ENCODE data around the gene NOC4L.
"Not testable (repeated sequence)": the region's sequence is repeated elsewhere in the genome, so short reads cannot be mapped to it uniquely, and the experiment has no call there.

NOC4L gene

DNA sequence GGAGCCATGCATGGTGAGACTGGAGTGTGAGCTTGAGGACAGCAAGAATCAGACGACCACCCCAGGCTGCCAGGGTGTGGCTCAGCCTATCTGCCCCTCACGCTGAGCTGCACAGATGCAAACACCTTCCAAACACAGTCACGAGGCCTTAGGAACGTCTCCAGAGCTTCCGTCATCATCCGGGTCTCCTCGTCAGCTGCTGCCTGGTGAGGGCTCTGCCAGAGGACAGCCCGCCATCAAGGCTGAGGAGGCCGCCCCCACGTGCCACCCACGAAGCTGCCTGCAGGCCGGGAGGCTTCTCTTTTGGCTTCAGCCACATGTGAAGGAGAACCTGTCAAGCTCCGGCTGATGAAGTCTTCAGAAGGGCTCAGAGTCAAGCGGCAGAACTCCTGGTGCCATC, 13.6 kb upstream of the NOC4L start:
- CTCF ChIA-PET, result no interaction called here
- POLR2A ChIA-PET, result no interaction called here
- DNase-seq (ENCODE audit: low read depth, low spot score), result no peak
- TF ChIP-seq, protein P1, sequence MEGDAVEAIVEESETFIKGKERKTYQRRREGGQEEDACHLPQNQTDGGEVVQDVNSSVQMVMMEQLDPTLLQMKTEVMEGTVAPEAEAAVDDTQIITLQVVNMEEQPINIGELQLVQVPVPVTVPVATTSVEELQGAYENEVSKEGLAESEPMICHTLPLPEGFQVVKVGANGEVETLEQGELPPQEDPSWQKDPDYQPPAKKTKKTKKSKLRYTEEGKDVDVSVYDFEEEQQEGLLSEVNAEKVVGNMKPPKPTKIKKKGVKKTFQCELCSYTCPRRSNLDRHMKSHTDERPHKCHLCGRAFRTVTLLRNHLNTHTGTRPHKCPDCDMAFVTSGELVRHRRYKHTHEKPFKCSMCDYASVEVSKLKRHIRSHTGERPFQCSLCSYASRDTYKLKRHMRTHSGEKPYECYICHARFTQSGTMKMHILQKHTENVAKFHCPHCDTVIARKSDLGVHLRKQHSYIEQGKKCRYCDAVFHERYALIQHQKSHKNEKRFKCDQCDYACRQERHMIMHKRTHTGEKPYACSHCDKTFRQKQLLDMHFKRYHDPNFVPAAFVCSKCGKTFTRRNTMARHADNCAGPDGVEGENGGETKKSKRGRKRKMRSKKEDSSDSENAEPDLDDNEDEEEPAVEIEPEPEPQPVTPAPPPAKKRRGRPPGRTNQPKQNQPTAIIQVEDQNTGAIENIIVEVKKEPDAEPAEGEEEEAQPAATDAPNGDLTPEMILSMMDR (IDR thresholded peaks at IDR 0.05; ENCODE audit: insufficient read depth, low read length, missing control alignments), result no peak
- H3K4me3 ChIP-seq (ENCODE audit: low read depth, low read length), result no peak overlapping the region

DNA sequence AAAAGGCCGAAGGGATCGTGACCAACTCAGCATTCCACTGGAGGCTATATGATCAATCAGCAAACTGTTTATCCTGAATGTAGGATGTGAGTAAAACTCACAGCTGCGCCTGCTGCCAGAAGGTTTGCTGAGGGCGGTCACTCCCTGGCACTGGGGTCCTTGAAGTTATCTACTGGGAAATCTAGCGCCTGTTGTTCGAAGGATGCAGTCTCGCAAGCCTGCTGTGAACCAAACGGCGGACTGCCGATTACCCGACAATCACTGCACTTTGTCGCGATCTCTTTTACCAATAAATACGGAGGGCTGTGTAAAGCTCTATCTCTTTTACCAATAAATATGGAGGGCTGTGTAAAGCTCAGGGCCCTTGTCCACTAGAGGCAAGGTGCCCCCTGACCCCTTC, 13.0 kb upstream of the NOC4L start:
- POLR2A ChIA-PET, result no interaction called here
- TF ChIP-seq, protein P1 (IDR thresholded peaks at IDR 0.05; ENCODE audit: insufficient read depth, low read length, missing control alignments), result no peak

DNA sequence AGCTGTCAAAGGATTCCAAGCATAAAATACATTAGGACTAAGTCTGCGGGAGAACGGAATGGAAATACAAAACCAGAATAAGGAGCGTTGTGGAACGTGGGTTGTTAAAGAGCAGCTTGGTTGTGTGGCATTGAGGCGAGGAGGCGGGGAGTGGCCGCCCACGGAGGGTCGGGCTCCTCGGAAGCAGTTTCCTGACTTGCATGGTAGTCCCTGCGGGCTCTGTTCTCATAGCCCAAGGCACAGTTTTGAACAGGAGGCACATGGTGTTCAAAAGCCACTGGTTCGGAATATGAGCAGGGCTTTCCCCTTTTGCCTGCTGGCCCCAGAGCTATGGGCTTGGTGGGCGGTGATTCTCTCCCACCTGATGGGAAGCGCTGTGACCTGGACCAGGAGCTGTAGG, 12.3 kb upstream of the NOC4L start:
- CTCF ChIA-PET, result interaction anchor here (1.1 kb wide), 1 partner anchor 11 kb away, joined by 5 read pairs; no protein-coding TSS in a partner anchor
- H3K4me3 ChIP-seq (ENCODE audit: low read depth, low read length), result no peak overlapping the region
- TF ChIP-seq, protein P1 (IDR thresholded peaks at IDR 0.05; ENCODE audit: insufficient read depth, low read length, missing control alignments), result no peak
- POLR2A ChIA-PET, result interaction anchor here (1.7 kb wide), 1 partner anchor 10 kb away, joined by 3 read pairs; no protein-coding TSS in a partner anchor
- no peak for DNase-seq (ENCODE audit: low read depth, low spot score)

More for the DNA sequence above, 13.0 kb upstream of the NOC4L start:
- H3K4me3 ChIP-seq (ENCODE audit: low read depth, low read length), result no peak overlapping the region
- DNase-seq (ENCODE audit: low read depth, low spot score), result no peak
- CTCF ChIA-PET, result no interaction called here

DNA sequence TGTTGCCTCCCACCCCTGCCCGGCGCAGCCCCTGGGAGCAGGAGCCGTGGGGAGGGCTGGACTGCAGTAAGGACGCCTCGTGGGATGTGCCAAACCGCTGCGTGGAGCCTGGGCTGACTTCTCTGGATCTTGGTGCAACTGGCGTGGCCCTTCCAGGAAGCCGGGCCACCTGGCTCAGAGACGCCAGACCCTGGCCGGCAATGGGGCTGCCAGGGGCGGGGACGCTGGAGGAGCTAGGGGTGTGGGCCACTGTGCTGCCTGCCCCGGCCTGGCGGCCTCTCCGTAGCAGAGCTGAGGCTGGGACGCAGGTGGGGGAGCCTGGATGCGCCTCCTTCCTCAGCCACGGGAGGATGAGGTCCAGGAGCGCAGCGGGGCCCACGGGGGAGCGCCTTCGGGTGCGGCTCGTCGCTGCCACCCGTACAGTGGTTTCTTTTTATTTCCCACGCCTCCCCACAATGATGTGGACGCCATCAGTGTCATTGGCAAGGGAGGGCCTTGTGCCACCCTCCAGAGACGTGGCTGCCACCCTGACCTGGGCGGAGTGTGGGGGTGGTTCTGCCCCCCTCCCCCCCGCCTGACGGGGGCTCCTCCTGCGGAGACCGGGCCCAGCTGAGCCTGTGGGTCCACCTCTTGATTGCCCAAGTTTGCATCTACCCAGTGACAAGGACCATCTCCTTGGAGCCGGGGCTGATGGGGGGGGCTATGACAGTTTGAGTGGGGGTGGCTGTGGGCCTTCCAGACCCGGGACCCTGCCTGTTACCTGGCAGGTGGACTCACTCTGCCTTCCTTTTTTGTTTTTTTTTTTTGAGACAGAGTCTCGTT, 11.4 kb upstream of the NOC4L start:
- no peak for DNase-seq (ENCODE audit: low read depth, low spot score)
- CTCF ChIA-PET, result interaction anchor here (1.1 kb wide), 1 partner anchor 10 kb away, joined by 5 read pairs; no protein-coding TSS in a partner anchor
- no peak overlapping the region for H3K4me3 ChIP-seq (ENCODE audit: low read depth, low read length)
- POLR2A ChIA-PET, result interaction anchor here (0.6 to 1.7 kb wide), 2 partner anchors 9 to 20 kb away, joined by 3 to 7 read pairs; no protein-coding TSS in a partner anchor
- TF ChIP-seq, protein P1 (IDR thresholded peaks at IDR 0.05; ENCODE audit: insufficient read depth, low read length, missing control alignments), result no peak

DNA sequence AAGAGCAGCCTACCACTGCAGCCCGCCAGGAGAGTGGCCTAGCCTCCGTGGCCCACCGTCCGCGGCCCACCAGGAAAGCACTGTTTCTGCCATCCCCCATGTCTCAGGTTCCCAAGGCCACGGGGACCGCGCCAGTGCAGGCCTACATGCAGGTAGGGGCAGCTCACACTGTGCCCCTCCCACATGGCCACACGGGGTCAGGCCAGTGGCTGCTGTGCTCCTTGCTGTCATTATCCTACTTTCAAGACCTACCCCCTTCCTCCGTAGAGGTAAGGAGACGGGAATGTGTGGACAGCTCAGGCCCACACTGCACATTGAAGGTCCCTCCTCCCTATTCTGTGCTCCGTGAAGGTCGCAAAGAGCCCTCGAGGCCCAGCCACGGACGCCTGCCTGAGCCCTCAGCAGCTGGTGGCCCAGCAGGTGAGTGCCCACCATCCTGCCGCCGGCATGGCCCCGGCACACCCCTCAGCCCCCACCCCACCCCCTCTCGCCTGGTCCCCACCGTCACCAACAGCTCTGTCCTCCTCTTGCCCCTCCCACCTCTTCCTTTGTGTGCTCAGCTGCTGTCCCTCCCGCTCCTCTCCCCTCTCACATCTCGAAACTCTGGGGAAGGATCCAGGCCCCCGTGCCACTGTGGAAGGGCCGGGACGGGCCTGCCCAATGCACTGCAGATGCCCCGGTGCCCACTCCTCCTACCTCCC, 10.2 kb upstream of the NOC4L start:
- TF ChIP-seq, protein P1 (IDR thresholded peaks at IDR 0.05; ENCODE audit: insufficient read depth, low read length, missing control alignments), result no peak
- H3K4me3 ChIP-seq (ENCODE audit: low read depth, low read length), result no peak overlapping the region
- DNase-seq (ENCODE audit: low read depth, low spot score), result no peak
- POLR2A ChIA-PET, result interaction anchor here (0.6 kb wide), 1 partner anchor 21 kb away, joined by 7 read pairs; no protein-coding TSS in a partner anchor
- CTCF ChIA-PET, result no interaction called here

DNA sequence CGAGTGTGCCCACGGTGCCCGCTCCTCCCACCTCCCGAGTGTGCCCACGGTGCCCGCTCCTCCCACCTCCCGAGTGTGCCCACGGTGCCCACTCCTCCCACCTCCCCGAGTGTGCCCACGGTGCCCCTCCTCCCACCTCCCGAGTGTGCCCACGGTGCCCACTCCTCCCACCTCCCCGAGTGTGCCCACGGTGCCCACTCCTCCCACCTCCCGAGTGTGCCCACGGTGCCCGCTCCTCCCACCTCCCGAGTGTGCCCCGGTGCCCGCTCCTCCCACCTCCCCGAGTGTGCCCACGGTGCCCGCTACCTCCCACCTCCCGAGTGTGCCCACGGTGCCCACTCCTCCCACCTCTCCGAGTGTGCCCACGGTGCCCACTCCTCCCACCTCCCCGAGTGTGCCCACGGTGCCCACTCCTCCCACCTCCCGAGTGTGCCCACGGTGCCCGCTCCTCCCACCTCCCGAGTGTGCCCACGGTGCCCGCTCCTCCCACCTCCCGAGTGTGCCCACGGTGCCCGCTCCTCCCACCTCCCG, 9.5 kb upstream of the NOC4L start:
- H3K4me3 ChIP-seq (ENCODE audit: low read depth, low read length); DNase-seq (ENCODE audit: low read depth, low spot score); CTCF ChIA-PET; POLR2A ChIA-PET: not testable (repeated sequence)

DNA sequence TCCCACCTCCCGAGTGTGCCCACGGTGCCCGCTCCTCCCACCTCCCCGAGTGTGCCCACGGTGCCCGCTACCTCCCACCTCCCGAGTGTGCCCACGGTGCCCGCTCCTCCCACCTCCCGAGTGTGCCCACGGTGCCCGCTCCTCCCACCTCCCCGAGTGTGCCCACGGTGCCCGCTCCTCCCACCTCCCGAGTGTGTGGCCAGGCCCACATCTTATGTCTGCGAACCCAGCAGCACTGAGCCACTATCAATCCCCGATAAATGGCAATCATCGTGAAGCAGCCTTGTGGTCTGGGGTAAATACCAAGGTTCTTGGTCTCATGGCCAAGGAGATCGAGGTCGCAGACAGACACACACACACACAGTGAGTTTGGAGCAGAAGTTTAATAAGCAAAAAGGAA, 8.0 kb upstream of the NOC4L start:
- POLR2A ChIA-PET; H3K4me3 ChIP-seq (ENCODE audit: low read depth, low read length); DNase-seq (ENCODE audit: low read depth, low spot score); CTCF ChIA-PET: not testable (repeated sequence)
